DMS114 treated with DMSO at 0.1 percent for 48 hours (cell line): ENCODE measurements around the gene KRTAP19-2.
"Not testable (repeated sequence)": the region's sequence is repeated elsewhere in the genome, so short reads cannot be mapped to it uniquely, and the experiment has no call there.

Experiments
- DNase-seq: peaks from one replicate; lab custom pipeline; 2025; ENCODE audit not compliant: unreplicated experiment; lab: John Stamatoyannopoulos, UW

KRTAP19-2 gene, protein sequence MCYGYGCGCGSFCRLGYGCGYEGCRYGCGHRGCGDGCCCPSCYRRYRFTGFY

DNA sequence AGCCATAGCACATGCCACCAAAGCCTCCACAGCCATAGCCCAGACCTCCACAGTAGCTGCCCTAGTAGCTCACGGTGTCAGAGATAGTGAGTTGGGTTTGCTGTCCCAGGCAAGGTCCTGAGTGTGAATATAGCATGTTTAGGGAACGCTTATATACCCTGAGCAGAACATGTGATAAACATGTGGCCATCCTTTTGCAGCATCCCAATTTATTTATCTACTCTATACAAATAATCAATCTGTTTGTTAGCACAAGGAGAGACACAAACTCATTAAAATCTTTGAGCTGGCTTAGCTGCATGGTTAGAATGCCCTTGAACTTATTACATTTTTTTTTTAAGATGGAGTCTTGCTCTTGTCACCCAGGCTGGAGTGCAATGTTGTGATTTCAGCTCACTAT lies at the start of gene KRTAP19-2:
Gene KRTAP19-2 (minus strand): TSS at position 101 of the 400 bp plus-strand sequence. CDS start 88 bp downstream, at position 13.
- DNase-seq: no peak

DNA sequence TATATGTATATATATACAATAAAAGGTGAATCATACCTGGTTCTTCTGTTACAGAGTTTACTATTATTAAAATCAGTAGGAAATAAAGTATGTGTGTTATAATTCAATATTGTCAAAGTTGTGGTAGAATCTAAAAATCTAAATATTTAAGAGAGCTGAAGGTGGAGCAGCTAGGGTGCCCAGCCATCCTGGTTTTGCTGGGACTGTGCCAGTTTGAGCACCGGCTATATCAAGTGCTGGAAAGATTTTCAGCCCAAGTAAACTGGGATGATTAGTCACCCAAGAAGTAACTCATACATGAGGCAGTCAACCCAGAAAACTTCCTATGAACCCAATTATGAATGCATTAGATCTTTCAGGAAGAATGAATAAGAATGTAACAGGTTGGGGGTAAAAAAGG lies 31.6 kb upstream of the KRTAP19-2 start:
- DNase-seq: no peak

DNA sequence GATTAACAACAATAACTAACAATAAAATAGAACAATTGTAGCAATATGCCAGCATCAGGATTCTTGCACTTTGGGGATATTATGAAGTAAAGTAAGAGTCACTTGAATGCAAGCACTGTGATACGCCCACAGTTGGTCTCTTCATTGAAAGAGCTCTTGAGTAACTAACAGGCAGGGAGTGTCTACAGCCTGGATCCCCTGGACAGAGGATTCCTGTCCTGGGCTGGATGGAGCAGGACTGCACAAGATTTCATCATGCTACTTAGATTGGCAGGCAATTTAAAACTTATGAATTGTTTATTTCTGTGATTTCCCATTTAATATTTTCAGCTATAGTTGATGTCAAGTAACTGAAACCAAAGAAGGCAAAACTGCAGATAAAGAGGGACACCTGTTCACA lies 28.4 kb upstream of the KRTAP19-2 start:
- DNase-seq: no peak

DNA sequence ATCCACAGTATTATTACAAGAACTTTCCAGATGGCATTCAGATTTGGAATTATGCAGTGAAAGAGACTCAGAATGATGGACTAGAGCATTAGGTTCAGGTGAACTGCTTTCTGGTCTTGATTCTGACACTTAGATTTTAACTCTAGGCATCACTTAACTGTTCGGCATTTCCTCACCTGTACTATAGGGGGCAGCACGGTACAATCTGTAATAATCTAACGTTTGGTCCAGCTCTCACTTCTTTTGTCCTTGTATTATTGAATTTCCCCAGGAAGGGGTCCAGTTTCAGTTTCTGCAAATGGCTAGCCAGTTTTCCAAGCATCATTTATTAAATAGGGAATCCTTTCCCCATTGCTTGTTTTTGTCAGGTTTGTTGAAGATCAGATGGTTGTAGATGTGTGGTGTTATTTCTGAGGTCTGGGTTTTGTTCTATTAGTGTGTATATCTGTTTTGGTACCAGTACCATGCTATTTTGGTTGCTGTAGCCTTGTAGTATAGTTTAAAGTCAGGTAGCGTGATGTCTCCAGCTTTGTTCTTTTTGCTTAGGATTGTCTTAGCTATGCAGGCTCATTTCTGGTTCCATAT lies 18.5 kb upstream of the KRTAP19-2 start:
- not testable (repeated sequence) for DNase-seq

DNA sequence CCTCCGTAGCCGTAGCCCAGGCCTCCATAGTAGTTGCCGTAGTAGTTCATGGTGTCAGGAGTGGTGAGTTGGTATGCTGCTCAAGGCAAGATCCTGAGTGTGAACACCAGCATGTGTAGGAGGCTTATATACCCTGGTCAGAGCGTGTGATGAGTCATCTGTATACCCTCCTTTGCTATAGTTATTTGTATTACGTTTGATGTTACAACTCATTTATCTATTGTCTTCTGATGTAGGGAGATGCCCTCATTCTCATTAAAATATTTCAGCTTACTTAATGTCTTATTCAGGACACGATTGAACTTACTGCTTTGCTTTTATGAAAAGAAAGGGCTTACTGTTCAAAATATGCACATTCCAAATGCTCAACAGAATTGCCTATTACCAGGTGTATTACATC lies 14.8 kb upstream of the KRTAP19-2 start, which contains the start of gene KRTAP19-5:
Gene KRTAP19-5 (minus strand): TSS at position 101 of the 400 bp plus-strand sequence. CDS start 51 bp downstream, at position 50.
- DNase-seq: no peak

DNA sequence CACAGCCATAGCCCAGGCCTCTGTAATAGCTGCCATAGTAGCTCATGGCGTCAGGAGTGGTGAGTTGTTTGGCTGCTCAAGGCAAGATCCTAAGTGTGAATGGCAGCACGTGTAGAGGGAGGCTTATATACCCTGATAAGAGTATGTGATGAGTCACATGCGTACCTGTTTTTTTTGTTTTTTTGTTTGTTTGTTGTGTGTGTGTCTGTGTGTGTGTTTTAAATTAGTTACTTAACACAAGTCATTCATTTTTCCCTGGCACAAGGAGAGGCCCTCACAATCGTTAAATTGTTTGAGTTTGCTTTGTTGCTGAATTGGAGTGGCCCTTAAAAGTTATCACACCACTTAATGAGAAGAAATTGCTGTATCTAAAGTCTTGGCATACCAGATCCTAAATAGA lies 9.8 kb upstream of the KRTAP19-2 start, which contains the start of gene KRTAP19-4:
Gene KRTAP19-4 (minus strand): TSS at position 101 of the 400 bp plus-strand sequence. CDS start 55 bp downstream, at position 46.
- no peak for DNase-seq

DNA sequence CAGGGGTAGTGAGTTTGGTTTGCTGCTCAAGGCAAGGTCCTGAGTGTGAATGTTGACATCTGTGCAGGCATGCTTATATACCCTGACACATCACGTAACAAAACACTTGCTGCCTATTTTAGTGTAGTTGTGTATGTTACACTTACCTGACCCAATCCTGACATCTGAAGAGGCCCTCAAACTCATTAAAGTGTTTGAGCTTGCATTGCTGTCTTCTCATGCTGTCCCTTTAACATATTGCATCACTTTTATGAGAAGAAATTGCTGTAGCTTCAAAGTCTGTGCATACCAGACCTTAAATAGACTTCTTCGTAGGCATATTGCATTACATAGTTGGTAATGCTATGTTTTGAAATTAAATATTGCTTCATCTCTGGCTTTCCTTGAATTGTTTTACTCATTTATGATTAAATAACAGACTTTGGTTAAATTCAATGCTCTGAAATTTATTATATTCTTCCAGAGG lies 4.8 kb upstream of the KRTAP19-2 start, which contains the start of gene KRTAP19-3:
Gene KRTAP19-3 (minus strand): TSS at position 51 of the 466 bp plus-strand sequence. CDS start 56 bp downstream, outside the sequence.
- no peak for DNase-seq

DNA sequence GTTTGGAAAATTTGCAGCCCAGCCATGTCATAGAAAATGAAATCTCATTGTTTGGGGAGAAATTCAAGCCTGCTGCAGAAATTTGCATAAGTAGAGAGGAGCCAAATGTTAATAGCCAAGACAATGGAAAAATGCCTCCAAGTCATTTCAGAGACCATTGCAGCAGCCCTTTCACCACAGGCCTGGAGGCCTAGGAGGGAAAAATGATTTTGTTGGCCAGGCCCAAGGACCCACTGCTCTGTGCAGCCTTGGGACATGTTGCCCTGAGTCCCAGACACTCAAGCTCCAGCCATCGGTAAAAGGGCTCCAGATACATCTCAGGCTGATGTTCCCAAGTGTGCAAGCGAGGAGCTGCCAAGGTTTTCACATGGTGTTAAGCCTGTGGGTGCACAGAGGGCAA lies 1.1 kb downstream of the KRTAP19-2 start:
- no peak for DNase-seq

DNA sequence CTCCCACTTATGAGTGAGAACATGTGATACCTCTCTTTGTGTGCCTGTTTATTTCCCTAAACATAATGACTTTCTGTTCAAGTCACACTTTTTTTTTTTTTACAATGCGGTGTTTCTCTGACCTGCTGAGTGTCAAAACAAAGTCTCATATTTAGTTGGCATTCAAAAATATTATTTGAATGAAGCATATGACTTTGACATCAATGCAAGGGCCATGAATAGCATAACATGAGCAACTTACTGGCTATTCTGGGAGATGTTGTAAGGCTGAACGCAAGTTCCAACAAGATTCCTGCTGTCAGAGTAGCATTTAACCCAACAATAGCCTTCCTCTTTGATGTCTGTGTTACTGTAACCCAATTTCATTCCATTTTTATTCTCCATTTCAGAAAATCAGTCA lies 5.1 kb downstream of the KRTAP19-2 start:
- no peak for DNase-seq

DNA sequence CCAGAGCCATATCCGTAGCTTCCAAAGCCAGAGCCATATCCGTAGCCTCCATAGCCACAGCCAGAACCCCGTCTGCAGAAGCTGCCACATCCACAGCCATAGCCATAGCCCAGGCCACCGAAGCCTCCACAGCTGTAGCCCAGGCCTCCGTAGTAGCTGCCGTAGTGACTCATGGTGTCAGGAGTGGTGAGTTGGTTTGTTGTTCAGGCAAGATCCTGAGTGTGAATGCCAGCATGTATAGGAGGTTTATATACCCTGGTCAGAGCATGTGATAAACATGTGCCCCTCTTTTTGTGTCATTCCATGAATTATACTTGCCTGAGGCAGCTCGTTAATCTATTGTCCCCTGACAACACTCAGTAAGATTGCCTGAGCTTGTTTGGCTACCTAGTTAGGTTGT lies 7.1 kb downstream of the KRTAP19-2 start, which contains the start of gene KRTAP19-1:
Gene KRTAP19-1 (minus strand): TSS at position 223 of the 400 bp plus-strand sequence. CDS start 50 bp downstream, at position 173.
- DNase-seq: no peak

DNA sequence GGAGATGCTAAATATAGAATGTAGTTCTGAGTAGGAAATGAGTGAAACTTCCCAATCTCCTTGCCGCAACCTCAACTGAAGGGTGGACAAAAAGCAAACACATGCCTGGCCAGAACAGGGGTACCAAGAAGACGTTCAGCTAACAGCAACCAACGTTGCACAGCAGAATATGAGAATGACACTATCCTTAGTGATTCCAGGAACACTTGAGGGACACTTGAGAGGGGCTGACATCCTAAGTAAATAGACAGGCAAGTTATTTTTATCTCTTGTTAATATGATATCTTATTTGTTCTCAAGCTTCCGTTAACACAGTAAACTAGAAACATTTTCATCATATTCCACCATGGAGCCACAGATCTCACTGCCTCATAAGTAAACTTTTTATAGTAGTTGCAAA lies 8.0 kb downstream of the KRTAP19-2 start:
- DNase-seq: no peak

DNA sequence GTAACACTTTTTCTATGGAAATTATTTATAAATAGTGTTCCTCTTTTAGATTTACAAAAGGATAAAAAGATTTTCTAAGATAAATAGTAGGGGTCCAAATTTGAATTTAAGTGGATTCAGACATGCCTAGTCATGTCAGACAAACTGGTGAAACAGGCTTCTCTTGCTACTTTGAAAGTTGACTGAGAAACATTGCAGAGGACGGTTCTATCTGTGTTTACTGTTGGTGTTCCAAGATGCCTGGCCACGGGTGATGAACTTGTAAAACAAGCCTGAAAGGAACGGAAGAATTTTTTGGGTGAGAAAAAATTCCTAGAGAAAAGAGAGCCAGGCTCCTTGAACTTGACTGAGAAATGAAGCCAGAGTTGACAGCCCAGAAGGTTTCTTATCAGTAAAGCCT lies 9.2 kb downstream of the KRTAP19-2 start:
- no peak for DNase-seq

DNA sequence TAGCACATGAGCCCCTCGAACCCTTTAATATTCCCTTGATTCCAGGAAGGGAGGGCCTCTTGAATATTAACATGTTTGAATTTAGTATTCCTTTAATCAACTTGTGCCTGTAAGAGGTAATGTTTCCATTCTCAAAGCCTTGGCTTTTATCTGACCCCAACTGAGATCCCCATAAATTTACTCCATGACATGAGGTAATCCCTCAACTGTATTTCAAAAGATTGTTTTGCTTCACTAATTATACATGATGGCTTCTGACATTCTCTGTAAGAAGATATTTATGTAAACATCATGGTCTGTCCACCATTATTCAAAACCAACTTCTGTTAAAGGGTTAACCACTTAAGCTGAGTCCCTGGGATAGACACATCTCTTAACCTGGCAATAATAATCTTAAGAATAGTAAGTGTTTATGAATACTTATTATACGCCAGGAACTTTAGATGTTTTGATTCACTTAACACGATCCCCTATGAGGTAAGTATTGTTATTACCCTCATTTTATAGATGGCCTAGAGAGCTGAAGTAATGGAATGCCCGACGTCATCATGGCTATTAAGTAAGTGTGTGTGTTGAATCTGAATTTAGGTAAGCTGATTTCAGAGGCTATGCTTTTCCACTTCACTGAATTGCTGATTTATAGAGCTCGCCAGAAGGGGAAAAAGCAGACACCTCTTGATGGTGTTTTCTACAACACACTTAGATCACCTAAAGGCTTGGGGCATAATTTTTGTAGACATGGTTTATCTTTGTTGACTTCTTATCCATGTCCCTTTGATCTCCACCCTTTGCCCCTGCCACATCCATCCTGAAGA lies 18.1 kb downstream of the KRTAP19-2 start:
- DNase-seq: no peak

DNA sequence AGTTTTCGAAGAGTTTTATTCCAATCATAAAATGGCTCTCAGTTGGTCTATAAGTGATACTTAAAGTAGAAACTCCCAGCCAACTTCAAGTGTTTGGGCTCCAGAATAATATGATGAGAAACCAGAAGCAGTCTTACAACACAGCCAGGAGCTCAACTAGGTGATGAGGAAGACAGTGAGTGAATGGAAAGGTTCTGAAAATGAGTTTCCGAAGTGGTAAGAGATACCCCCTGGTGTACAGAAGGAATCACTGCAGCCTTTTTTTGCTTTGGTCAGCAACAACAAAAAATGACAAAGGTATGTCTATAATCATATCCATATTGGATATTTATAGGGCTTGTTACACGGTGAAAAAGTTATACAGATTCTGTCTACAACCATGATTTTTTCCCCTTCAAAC lies 23.5 kb downstream of the KRTAP19-2 start:
- peak; percentile 2 for DNase-seq

DNA sequence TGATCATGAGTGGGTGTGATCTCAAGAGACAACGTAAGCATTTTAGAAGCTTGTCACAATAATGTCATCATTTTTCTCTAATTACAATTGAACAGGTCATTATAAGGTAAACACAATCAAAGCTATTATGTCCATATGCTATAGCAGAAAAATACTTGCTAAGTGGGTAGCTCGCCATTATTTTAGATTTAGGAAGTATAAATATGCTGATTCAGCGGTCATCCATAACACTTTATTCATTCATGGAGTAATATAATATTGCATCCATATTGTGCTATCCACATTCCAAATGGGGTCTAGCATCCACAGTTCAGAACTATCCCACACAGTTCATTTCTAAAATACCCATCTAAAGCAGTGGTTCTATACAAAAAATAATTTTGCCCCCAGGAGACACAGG lies 38.7 kb downstream of the KRTAP19-2 start:
- DNase-seq: no peak

DNA sequence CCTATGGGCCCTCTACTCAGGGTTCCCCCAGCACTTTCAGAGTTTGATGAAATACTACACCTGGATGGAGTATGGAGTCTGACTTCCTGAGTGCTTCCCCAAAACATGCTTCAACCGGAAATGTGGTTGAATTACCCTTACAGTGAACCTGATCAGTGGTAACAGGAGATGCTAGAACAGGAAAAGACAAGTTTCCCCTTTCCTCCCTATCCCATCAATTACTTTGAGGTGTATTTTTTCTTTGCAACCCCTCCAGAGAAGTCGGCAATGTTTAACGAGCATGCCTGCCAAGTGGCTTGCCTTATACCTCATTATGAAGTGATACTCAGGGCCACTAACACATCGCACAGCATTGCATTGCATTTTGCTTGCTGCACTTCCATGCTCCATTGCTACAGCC lies 40.2 kb downstream of the KRTAP19-2 start:
- no peak for DNase-seq

DNA sequence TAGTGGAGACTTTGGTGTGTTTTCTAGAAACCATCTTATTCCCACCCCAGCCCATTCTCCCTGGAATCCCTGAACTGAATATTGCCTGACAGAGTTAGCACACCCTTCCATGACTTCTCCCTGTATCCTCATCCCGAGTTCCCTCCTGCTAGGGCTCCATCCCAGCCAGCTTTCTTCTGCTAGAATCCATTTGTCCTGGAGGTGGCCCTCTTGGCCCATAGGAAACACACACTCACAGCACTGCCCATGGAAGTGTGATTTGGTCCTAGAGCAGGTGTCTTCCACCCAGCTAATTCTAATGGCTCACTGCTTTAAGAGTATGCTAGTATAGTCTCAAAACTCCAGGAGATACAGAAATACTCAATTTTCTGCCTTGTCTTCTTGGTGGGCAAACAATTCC lies 43.0 kb downstream of the KRTAP19-2 start:
- DNase-seq: no peak

DNA sequence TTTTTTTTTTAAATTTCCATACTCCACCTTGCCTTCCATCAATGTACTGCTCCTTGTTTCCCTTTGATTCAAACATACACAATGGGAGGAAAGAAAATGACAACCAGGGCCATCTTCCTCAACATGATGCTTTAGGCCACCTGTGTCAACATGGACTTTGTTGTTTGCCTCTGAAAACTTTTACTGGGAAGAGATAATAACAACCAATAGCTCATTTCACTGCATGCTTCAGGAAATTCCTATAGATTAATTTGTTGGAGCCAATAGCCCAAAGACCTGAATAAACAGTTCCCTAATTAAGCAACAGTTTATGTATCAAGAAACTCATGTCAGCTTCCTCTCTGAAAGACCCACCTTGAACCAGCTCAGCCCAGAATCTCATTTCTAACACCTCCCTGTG lies 44.0 kb downstream of the KRTAP19-2 start:
- no peak for DNase-seq

DNA sequence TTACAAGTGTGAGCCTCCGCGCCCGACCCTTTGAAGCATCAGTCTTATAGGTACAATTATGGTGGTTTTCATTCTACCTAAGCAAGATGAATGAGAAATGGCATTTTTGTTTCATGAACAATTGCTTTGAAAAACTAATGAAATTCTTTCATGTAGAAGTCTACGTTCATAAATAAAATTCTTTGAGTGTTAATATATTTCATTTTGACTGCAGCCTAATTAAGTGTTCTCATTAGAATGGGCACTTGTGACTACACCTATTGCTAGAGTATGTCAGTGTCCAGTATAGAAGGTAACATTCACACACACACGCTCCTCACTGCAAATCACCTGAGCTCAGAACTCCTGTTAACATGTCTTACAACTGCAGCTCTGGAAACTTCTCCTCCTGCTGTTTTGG lies 47.3 kb downstream of the KRTAP19-2 start, which contains the start of gene KRTAP15-1:
Gene KRTAP15-1 (plus strand): TSS at position 301 of the 400 bp plus-strand sequence. CDS start 53 bp downstream, at position 354.
- DNase-seq: no peak
